ENCODE results near the gene CPNE6.
"Not testable (repeated sequence)": the region's sequence is repeated elsewhere in the genome, so short reads cannot be mapped to it uniquely, and the experiment has no call there.

The CPNE6 gene

GRCh38 chr14:24103451-24103850, 32.1 kb downstream of the CPNE6 start:
- Histone ChIP-seq H3K36me3 (ENCODE audit: control insufficient read depth, low read depth, low read length) (peaks cover 44% of the 10 kb centered on the region), H3K27ac (ENCODE audit: low read length) (no peak overlapping the region), H3K27me3 (ENCODE audit: control insufficient read depth, insufficient read depth, low read length) (no peaks in the 10 kb centered on the region), H3K9me3 (ENCODE audit: control insufficient read depth, low read depth, low read length) (peaks cover 3% of the 10 kb centered on the region), H3K4me1 (ENCODE audit: control insufficient read depth, low read depth, low read length) (no peaks in the 10 kb centered on the region), H3K4me3 (ENCODE audit: low read length) (no peak overlapping the region), H3K9ac (ENCODE audit: low read length) (no peak overlapping the region)

GRCh38 chr14:24105609-24106239, 34.4 kb downstream of the CPNE6 start:
- H3K27ac ChIP-seq (ENCODE audit: low read length); H3K27me3 ChIP-seq (ENCODE audit: control insufficient read depth, insufficient read depth, low read length); H3K4me3 ChIP-seq (ENCODE audit: low read length): not testable (repeated sequence)

GRCh38 chr14:24106672-24107271, 35.4 kb downstream of the CPNE6 start:
- peaks cover 16% of the 10 kb centered on the region for H3K36me3 ChIP-seq (ENCODE audit: control insufficient read depth, low read depth, low read length)
- no peaks in the 10 kb centered on the region for H3K27me3 ChIP-seq (ENCODE audit: control insufficient read depth, insufficient read depth, low read length)
- peaks cover 3% of the 10 kb centered on the region for H3K9me3 ChIP-seq (ENCODE audit: control insufficient read depth, low read depth, low read length)
- no peak overlapping the region for H3K27ac ChIP-seq (ENCODE audit: low read length)
- H3K9ac ChIP-seq (ENCODE audit: low read length), result no peak overlapping the region
- no peaks in the 10 kb centered on the region for H3K4me1 ChIP-seq (ENCODE audit: control insufficient read depth, low read depth, low read length)
- H3K4me3 ChIP-seq (ENCODE audit: low read length), result no peak overlapping the region

More at GRCh38 chr14:24105609-24106239, 34.4 kb downstream of the CPNE6 start:
- not testable (repeated sequence) for H3K9me3 ChIP-seq (ENCODE audit: control insufficient read depth, low read depth, low read length); H3K9ac ChIP-seq (ENCODE audit: low read length); H3K4me1 ChIP-seq (ENCODE audit: control insufficient read depth, low read depth, low read length)
- peaks cover 23% of the 10 kb centered on the region for H3K36me3 ChIP-seq (ENCODE audit: control insufficient read depth, low read depth, low read length)

- Histone ChIP-seq H3K4me3 (ENCODE audit: low read length) (no peak overlapping the region), H3K36me3 (ENCODE audit: control insufficient read depth, low read depth, low read length) (peaks cover 7% of the 10 kb centered on the region), H3K9ac (ENCODE audit: low read length) (no peak overlapping the region), H3K27ac (ENCODE audit: low read length) (no peak overlapping the region), H3K4me1 (ENCODE audit: control insufficient read depth, low read depth, low read length) (no peaks in the 10 kb centered on the region), H3K9me3 (ENCODE audit: control insufficient read depth, low read depth, low read length) (peaks cover 3% of the 10 kb centered on the region), H3K27me3 (ENCODE audit: control insufficient read depth, insufficient read depth, low read length) (no peaks in the 10 kb centered on the region)
Observed at GRCh38 chr14:24108336-24108874, 37.0 kb downstream of the CPNE6 start.

- Histone ChIP-seq H3K9me3 (ENCODE audit: control insufficient read depth, low read depth, low read length) (no peaks in the 10 kb centered on the region), H3K27ac (ENCODE audit: low read length) (no peak overlapping the region), H3K4me3 (ENCODE audit: low read length) (no peak overlapping the region), H3K9ac (ENCODE audit: low read length) (no peak overlapping the region), H3K27me3 (ENCODE audit: control insufficient read depth, insufficient read depth, low read length) (no peaks in the 10 kb centered on the region), H3K36me3 (ENCODE audit: control insufficient read depth, low read depth, low read length) (no peaks in the 10 kb centered on the region), H3K4me1 (ENCODE audit: control insufficient read depth, low read depth, low read length) (no peaks in the 10 kb centered on the region)
Observed at GRCh38 chr14:24110060-24110459, 38.7 kb downstream of the CPNE6 start.

- Histone ChIP-seq H3K4me3 (ENCODE audit: low read length) (no peak overlapping the region), H3K27ac (ENCODE audit: low read length) (no peak overlapping the region), H3K36me3 (ENCODE audit: control insufficient read depth, low read depth, low read length) (no peaks in the 10 kb centered on the region), H3K4me1 (ENCODE audit: control insufficient read depth, low read depth, low read length) (no peaks in the 10 kb centered on the region), H3K9ac (ENCODE audit: low read length) (no peak overlapping the region), H3K9me3 (ENCODE audit: control insufficient read depth, low read depth, low read length) (no peaks in the 10 kb centered on the region), H3K27me3 (ENCODE audit: control insufficient read depth, insufficient read depth, low read length) (no peaks in the 10 kb centered on the region)
Observed at GRCh38 chr14:24110523-24110922, 39.2 kb downstream of the CPNE6 start.

GRCh38 chr14:24113379-24113800, 42.0 kb downstream of the CPNE6 start:
- H3K27me3 ChIP-seq (ENCODE audit: control insufficient read depth, insufficient read depth, low read length), result no peaks in the 10 kb centered on the region
- peak overlapping the region; percentile 59 for H3K9ac ChIP-seq (ENCODE audit: low read length)
- peaks cover 16% of the 10 kb centered on the region for H3K36me3 ChIP-seq (ENCODE audit: control insufficient read depth, low read depth, low read length)
- H3K4me1 ChIP-seq (ENCODE audit: control insufficient read depth, low read depth, low read length), result no peaks in the 10 kb centered on the region
- H3K27ac ChIP-seq (ENCODE audit: low read length), result no peak overlapping the region
- no peaks in the 10 kb centered on the region for H3K9me3 ChIP-seq (ENCODE audit: control insufficient read depth, low read depth, low read length)
- H3K4me3 ChIP-seq (ENCODE audit: low read length), result peak overlapping the region; percentile 84

- Histone ChIP-seq H3K9me3 (ENCODE audit: control insufficient read depth, low read depth, low read length) (no peaks in the 10 kb centered on the region), H3K4me3 (ENCODE audit: low read length) (peak overlapping the region; percentile 84), H3K27me3 (ENCODE audit: control insufficient read depth, insufficient read depth, low read length) (no peaks in the 10 kb centered on the region), H3K36me3 (ENCODE audit: control insufficient read depth, low read depth, low read length) (peaks cover 21% of the 10 kb centered on the region), H3K9ac (ENCODE audit: low read length) (peak overlapping the region; percentile 59), H3K27ac (ENCODE audit: low read length) (no peak overlapping the region), H3K4me1 (ENCODE audit: control insufficient read depth, low read depth, low read length) (no peaks in the 10 kb centered on the region)
Observed at GRCh38 chr14:24113801-24114531, 42.6 kb downstream of the CPNE6 start.

- peak within 1 kb of the TSS; percentile 84 for H3K4me3 ChIP-seq (ENCODE audit: low read length)
- peaks cover 30% of the 10 kb centered on the region for H3K36me3 ChIP-seq (ENCODE audit: control insufficient read depth, low read depth, low read length)
- H3K9me3 ChIP-seq (ENCODE audit: control insufficient read depth, low read depth, low read length), result no peaks in the 10 kb centered on the region
- H3K9ac ChIP-seq (ENCODE audit: low read length), result peak within 1 kb of the TSS; percentile 59
- H3K4me1 ChIP-seq (ENCODE audit: control insufficient read depth, low read depth, low read length), result no peaks in the 10 kb centered on the region
- H3K27me3 ChIP-seq (ENCODE audit: control insufficient read depth, insufficient read depth, low read length), result no peaks in the 10 kb centered on the region
- peak within 1 kb of the TSS; percentile 52 for H3K27ac ChIP-seq (ENCODE audit: low read length)
Observed at GRCh38 chr14:24114532-24115421, 43.4 kb downstream of the CPNE6 start, which contains the start of the genes DCAF11 and NRL. Gene DCAF11 (plus strand): TSS chr14:24114777. CDS start chr14:24115595, 818 bp downstream. Gene NRL (minus strand): TSS chr14:24114949. CDS start chr14:24082848, 32,101 bp downstream.

GRCh38 chr14:24115422-24116127, 44.2 kb downstream of the CPNE6 start:
- no peaks in the 10 kb centered on the region for H3K9me3 ChIP-seq (ENCODE audit: control insufficient read depth, low read depth, low read length)
- H3K4me1 ChIP-seq (ENCODE audit: control insufficient read depth, low read depth, low read length), result no peaks in the 10 kb centered on the region
- peak overlapping the region; percentile 56 for H3K9ac ChIP-seq (ENCODE audit: low read length)
- no peak overlapping the region for H3K27ac ChIP-seq (ENCODE audit: low read length)
- peak overlapping the region; percentile 84 for H3K4me3 ChIP-seq (ENCODE audit: low read length)
- H3K27me3 ChIP-seq (ENCODE audit: control insufficient read depth, insufficient read depth, low read length), result no peaks in the 10 kb centered on the region
- H3K36me3 ChIP-seq (ENCODE audit: control insufficient read depth, low read depth, low read length), result peaks cover 33% of the 10 kb centered on the region

Data from iPS-18a (cell line).